Hepatocyte (in vitro differentiated cells): ENCODE measurements around the gene RASGRF1. TPM values are rescaled to one million over a fixed set of nuclear protein-coding genes. Genes with fewer than 3 reads are reported as not detected.

ENCODE experiments used
- DNase-seq: peaks from one replicate; pipeline ENCODE4 v3.0.0-alpha.2; 2016; ENCODE audit warnings: low spot score
- H2AFZ ChIP-seq: fragments of 200-600 bp; sonication (generic); 2 replicates; pipeline ENCODE4 v1.6.0; 2016; ENCODE audit warnings: antibody characterized with exemption, mild to moderate bottlenecking
- H3K27ac ChIP-seq: fragments of 200-600 bp; sonication (generic); 2 replicates; pipeline ENCODE4 v1.5.1; 2016; ENCODE audit warnings: mild to moderate bottlenecking
- H3K27me3 ChIP-seq: fragments of 200-600 bp; sonication (generic); 2 replicates; pipeline ENCODE4 v1.6.1; 2016
- H3K36me3 ChIP-seq: fragments of 200-600 bp; sonication (generic); replicated peaks from 2 replicates; pipeline ENCODE4 v1.5.1; 2016; ENCODE audit warnings: low read depth; ENCODE audit not compliant: insufficient read depth
- H3K4me1 ChIP-seq: fragments of 200-600 bp; sonication (generic); 2 replicates; pipeline ENCODE4 v1.5.1; 2016; ENCODE audit warnings: mild to moderate bottlenecking, moderate library complexity; ENCODE audit not compliant: insufficient read depth
- H3K4me2 ChIP-seq: fragments of 200-600 bp; sonication (generic); 2 replicates; pipeline ENCODE4 v1.6.0; 2016
- H3K4me3 ChIP-seq: fragments of 200-600 bp; sonication (generic); 2 replicates; pipeline ENCODE4 v1.5.1; 2016; ENCODE audit warnings: mild to moderate bottlenecking
- H3K79me2 ChIP-seq: fragments of 200-600 bp; sonication (generic); 2 replicates; pipeline ENCODE4 v1.6.0; 2017; ENCODE audit warnings: mild to moderate bottlenecking
- H3K9me2 ChIP-seq: fragments of 200-600 bp; sonication (generic); replicated peaks from 2 replicates; pipeline ENCODE4 v1.6.0; 2017; ENCODE audit warnings: mild to moderate bottlenecking; ENCODE audit not compliant: insufficient read depth
- H3K9me3 ChIP-seq: fragments of 200-600 bp; sonication (generic); 2 replicates; pipeline ENCODE4 v1.5.1; 2016; ENCODE audit warnings: low read depth, mild to moderate bottlenecking
- H4K20me1 ChIP-seq: fragments of 200-600 bp; sonication (generic); 2 replicates; pipeline ENCODE4 v1.6.0; 2016; ENCODE audit warnings: mild to moderate bottlenecking; ENCODE audit not compliant: insufficient read depth, poor library complexity, severe bottlenecking
- EZH2 ChIP-seq: fragments of 200-600 bp; sonication (generic); IDR thresholded peaks from 2 replicates; pipeline ENCODE4 v1.6.1; 2016; ENCODE audit warnings: antibody characterized with exemption, mild to moderate bottlenecking, borderline replicate concordance
- EZH2phosphoT487 ChIP-seq: fragments of 200-600 bp; sonication (generic); IDR thresholded peaks from one replicate; pipeline ENCODE4 v1.6.1; 2018; ENCODE audit warnings: antibody characterized with exemption, mild to moderate bottlenecking, low read depth, moderate library complexity; ENCODE audit not compliant: unreplicated experiment, severe bottlenecking
- WGBS: methylation state at CpG from one replicate; pipeline ENCODE4 v1.1.6; 2016; ENCODE audit warnings: low lambda C conversion rate; ENCODE audit errors: missing lambda C conversion rate; 5-methylcytosine and 5-hydroxymethylcytosine counted together
- polyA plus RNA-seq: library from polyadenylated mRNA; unstranded; fragments of >200 nt; fragmentation: Nextera tagmentation; extraction: Ambion mirVana; gene quantifications from 2 replicates; pipeline ENCODE4 v1.2.1, GENCODE V29; 2016
- total RNA-seq: library from RNA; depleted of rRNA; stranded (reverse); fragments of >200 nt; gene quantifications from 2 replicates; pipeline ENCODE4 v1.2.3, GENCODE V29; 2014
- TF ChIP-seq, protein P1 (sequence below): fragments of 200-600 bp; sonication (generic); IDR thresholded peaks from 2 replicates; pipeline ENCODE4 v1.5.1; 2016; ENCODE audit warnings: antibody characterized with exemption, mild to moderate bottlenecking; ENCODE audit not compliant: poor library complexity

RASGRF1 gene
- total and polyA plus RNA-seq, 2 experiments from 2014 or later, result 0.52 to 1.5 TPM

DNA sequence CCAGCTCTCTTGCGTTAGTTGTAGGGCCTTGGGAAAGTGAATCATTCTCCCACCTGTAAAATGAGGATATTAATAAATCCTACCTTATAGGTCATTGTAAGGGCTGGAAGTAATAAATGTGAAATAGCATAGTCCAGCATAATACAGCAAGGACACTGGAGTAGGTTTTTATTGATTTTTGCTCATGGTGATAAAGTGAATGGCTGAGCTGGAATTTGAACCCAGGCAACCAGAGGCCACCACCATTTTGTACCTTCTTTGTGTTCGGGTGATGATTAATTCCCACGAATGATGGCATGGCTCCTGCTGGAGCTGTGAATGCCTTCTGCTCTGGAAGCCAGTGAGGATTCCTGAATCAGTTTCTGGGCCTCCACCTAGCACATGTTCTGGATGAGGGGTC lies 177.6 kb downstream of the RASGRF1 start:
- DNase-seq, result no peak
- Histone ChIP-seq H3K9me2 (no peaks in the 10 kb centered on the region), H3K27me3 (no peaks in the 10 kb centered on the region), H3K9me3 (no peaks in the 10 kb centered on the region), H3K79me2 (peaks cover 38% of the 10 kb centered on the region), H4K20me1 (peaks cover 12% of the 10 kb centered on the region), H3K27ac (no peak overlapping the region), H3K36me3 (no peaks in the 10 kb centered on the region), H3K4me3 (no peak overlapping the region), H3K4me1 (peaks cover 6% of the 10 kb centered on the region), H3K4me2 (no peak overlapping the region), H2AFZ (no peak overlapping the region)
- WGBS, result 94% methylated on average over 3 of the region's 3 CpGs
- TF ChIP-seq EZH2 (no peak), EZH2phosphoT487 (no peak)
- TF ChIP-seq, protein P1, sequence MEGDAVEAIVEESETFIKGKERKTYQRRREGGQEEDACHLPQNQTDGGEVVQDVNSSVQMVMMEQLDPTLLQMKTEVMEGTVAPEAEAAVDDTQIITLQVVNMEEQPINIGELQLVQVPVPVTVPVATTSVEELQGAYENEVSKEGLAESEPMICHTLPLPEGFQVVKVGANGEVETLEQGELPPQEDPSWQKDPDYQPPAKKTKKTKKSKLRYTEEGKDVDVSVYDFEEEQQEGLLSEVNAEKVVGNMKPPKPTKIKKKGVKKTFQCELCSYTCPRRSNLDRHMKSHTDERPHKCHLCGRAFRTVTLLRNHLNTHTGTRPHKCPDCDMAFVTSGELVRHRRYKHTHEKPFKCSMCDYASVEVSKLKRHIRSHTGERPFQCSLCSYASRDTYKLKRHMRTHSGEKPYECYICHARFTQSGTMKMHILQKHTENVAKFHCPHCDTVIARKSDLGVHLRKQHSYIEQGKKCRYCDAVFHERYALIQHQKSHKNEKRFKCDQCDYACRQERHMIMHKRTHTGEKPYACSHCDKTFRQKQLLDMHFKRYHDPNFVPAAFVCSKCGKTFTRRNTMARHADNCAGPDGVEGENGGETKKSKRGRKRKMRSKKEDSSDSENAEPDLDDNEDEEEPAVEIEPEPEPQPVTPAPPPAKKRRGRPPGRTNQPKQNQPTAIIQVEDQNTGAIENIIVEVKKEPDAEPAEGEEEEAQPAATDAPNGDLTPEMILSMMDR, result no peak

DNA sequence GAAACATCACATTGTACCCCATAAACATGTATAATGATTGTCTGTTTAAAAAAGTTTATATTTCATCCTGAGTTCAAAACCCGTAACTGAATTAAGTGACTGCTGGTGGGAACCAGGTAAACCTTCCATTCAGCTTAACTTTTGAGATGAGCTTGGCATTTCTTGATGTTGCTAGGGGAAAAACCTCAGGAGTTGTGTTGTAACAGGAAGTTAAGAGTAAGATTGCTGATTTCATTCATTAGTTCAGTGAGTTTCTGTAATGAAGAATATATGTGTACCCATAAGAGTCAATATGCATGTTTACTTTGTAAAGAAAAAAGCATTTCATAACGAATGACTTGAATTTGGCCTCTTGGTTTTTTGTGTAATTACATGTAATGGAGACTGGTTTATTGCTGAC lies 178.3 kb downstream of the RASGRF1 start:
- Histone ChIP-seq H2AFZ (no peak overlapping the region), H4K20me1 (peaks cover 15% of the 10 kb centered on the region), H3K79me2 (peaks cover 41% of the 10 kb centered on the region), H3K27ac (no peak overlapping the region), H3K4me1 (peaks cover 2% of the 10 kb centered on the region), H3K36me3 (no peaks in the 10 kb centered on the region), H3K4me3 (no peak overlapping the region), H3K9me3 (no peaks in the 10 kb centered on the region), H3K27me3 (no peaks in the 10 kb centered on the region), H3K9me2 (no peaks in the 10 kb centered on the region), H3K4me2 (no peak overlapping the region)
- TF ChIP-seq, protein P1, result no peak
- TF ChIP-seq EZH2 (no peak), EZH2phosphoT487 (no peak)
- no peak for DNase-seq
- 94% methylated on average over 2 of the region's 2 CpGs for WGBS

DNA sequence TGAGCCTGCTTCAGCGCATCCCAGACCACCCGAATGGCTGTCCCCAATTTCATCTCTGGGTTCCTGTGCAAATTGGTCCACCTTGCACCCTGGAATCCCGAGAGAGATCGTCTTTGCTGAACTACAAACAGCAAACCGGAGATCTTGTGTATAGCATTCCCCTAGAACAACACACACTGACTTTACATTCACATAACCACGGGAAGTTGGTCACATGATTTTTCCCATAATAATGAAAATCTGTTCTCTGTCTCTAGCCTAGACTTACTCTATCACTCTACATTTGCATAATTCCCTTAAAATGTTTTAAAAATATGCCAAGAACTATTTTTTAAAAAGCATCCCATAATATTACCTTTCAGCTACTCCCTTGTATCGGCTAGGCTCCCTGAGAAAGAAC lies 180.3 kb downstream of the RASGRF1 start:
- no peak overlapping the region for H3K4me3 ChIP-seq
- no peaks in the 10 kb centered on the region for H3K9me2 ChIP-seq
- TF ChIP-seq, protein P1, result no peak
- TF ChIP-seq EZH2phosphoT487 (no peak), EZH2 (no peak)
- no peaks in the 10 kb centered on the region for H3K9me3 ChIP-seq
- no peaks in the 10 kb centered on the region for H3K36me3 ChIP-seq
- no peak overlapping the region for H2AFZ ChIP-seq
- peaks cover 48% of the 10 kb centered on the region for H3K79me2 ChIP-seq
- DNase-seq, result no peak
- no peak overlapping the region for H3K27ac ChIP-seq
- peaks cover 25% of the 10 kb centered on the region for H4K20me1 ChIP-seq
- no peaks in the 10 kb centered on the region for H3K4me1 ChIP-seq
- 84% methylated on average over 7 of the region's 7 CpGs for WGBS
- no peaks in the 10 kb centered on the region for H3K27me3 ChIP-seq
- H3K4me2 ChIP-seq, result no peak overlapping the region

Other genes with a start within 250 kb of the RASGRF1 start
- gene MORF4L1, start 217.9 kb downstream of the RASGRF1 start, total RNA-seq, result 381 and 436 TPM in 2 replicates
- 340 and 358 TPM in 2 replicates for gene MORF4L1, start 217.9 kb downstream of the RASGRF1 start, polyA plus RNA-seq
- 610 and 637 TPM in 2 replicates for gene CTSH, start 145.7 kb downstream of the RASGRF1 start, total RNA-seq
- 521 and 544 TPM in 2 replicates for gene CTSH, start 145.7 kb downstream of the RASGRF1 start, polyA plus RNA-seq
- gene ANKRD34C, start 191.9 kb upstream of the RASGRF1 start, total RNA-seq, result 0.04 TPM in 1 of 2 replicates, not detected in the other
- not detected in 2 replicates for gene ANKRD34C, start 191.9 kb upstream of the RASGRF1 start, polyA plus RNA-seq
- gene TMED3, start 220.3 kb upstream of the RASGRF1 start, total RNA-seq, result 178 and 185 TPM in 2 replicates
- 204 and 223 TPM in 2 replicates for gene TMED3, start 220.3 kb upstream of the RASGRF1 start, polyA plus RNA-seq